Fibroblast of lung (primary cell): ENCODE data around the gene SLC8A2.

ENCODE experiments used
- EZH2 ChIP-seq: IDR thresholded peaks from 2 replicates; pipeline ENCODE4 v1.5.1; 2012; ENCODE audit warnings: low read length, control low read depth, mild to moderate bottlenecking; ENCODE audit errors: missing control alignments
- TF ChIP-seq, protein P1 (sequence below), 2 donors: IDR thresholded peaks in 1 of 2; conservative IDR thresholded peaks in 1 of 2; 1 replicate in 1 of 2; 2 replicates in 1 of 2; pipeline ENCODE4 v1.5.1; 2011 to 2012; ENCODE audit warnings: low read length in 2 of 2, control low read depth in 1 of 2, inconsistent platforms in 1 of 2, low read depth in 1 of 2, mild to moderate bottlenecking in 1 of 2

DNA sequence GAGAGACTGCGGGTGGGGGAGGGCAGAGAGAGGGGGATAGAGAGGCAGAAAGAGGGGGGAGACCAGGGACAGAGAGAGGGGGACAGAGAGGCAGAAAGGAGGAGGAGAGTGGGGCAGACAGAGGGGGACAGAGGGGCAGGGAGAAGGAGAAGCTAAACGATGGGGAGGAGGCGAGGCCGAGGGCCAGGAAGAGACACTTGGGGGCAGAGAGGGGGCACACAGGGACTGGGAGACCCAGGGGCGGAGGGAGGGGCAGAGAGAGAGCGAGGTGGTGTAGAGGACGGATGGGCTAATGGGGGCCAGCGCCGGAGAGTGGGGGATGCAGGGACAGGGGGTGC lies 53.0 kb downstream of the SLC8A2 start:
- TF ChIP-seq, protein P1, sequence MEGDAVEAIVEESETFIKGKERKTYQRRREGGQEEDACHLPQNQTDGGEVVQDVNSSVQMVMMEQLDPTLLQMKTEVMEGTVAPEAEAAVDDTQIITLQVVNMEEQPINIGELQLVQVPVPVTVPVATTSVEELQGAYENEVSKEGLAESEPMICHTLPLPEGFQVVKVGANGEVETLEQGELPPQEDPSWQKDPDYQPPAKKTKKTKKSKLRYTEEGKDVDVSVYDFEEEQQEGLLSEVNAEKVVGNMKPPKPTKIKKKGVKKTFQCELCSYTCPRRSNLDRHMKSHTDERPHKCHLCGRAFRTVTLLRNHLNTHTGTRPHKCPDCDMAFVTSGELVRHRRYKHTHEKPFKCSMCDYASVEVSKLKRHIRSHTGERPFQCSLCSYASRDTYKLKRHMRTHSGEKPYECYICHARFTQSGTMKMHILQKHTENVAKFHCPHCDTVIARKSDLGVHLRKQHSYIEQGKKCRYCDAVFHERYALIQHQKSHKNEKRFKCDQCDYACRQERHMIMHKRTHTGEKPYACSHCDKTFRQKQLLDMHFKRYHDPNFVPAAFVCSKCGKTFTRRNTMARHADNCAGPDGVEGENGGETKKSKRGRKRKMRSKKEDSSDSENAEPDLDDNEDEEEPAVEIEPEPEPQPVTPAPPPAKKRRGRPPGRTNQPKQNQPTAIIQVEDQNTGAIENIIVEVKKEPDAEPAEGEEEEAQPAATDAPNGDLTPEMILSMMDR (conservative IDR thresholded peaks at IDR 0.05 in 1 of 2, IDR thresholded peaks at IDR 0.05 in 1 of 2; ENCODE audit: low read depth in 1 of 2, low read length in 2 of 2): no peak
- no peak for TF ChIP-seq EZH2
